GM12801 (cell line): ENCODE data around the gene RHBDL1.

Source experiments
- TF ChIP-seq, protein P1 (sequence below): IDR thresholded peaks from one replicate; pipeline ENCODE4 v1.5.1; 2011; ENCODE audit warnings: control low read depth; ENCODE audit not compliant: insufficient read length; ENCODE audit errors: extremely low read depth

RHBDL1 gene

GRCh38 chr16:674968-675883 lies at the start of gene RHBDL1:
RHBDL1 (plus strand) TSS chr16:675671; CDS start chr16:675791, 120 bp downstream.
- TF ChIP-seq, protein P1, sequence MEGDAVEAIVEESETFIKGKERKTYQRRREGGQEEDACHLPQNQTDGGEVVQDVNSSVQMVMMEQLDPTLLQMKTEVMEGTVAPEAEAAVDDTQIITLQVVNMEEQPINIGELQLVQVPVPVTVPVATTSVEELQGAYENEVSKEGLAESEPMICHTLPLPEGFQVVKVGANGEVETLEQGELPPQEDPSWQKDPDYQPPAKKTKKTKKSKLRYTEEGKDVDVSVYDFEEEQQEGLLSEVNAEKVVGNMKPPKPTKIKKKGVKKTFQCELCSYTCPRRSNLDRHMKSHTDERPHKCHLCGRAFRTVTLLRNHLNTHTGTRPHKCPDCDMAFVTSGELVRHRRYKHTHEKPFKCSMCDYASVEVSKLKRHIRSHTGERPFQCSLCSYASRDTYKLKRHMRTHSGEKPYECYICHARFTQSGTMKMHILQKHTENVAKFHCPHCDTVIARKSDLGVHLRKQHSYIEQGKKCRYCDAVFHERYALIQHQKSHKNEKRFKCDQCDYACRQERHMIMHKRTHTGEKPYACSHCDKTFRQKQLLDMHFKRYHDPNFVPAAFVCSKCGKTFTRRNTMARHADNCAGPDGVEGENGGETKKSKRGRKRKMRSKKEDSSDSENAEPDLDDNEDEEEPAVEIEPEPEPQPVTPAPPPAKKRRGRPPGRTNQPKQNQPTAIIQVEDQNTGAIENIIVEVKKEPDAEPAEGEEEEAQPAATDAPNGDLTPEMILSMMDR: no peak

DNA sequence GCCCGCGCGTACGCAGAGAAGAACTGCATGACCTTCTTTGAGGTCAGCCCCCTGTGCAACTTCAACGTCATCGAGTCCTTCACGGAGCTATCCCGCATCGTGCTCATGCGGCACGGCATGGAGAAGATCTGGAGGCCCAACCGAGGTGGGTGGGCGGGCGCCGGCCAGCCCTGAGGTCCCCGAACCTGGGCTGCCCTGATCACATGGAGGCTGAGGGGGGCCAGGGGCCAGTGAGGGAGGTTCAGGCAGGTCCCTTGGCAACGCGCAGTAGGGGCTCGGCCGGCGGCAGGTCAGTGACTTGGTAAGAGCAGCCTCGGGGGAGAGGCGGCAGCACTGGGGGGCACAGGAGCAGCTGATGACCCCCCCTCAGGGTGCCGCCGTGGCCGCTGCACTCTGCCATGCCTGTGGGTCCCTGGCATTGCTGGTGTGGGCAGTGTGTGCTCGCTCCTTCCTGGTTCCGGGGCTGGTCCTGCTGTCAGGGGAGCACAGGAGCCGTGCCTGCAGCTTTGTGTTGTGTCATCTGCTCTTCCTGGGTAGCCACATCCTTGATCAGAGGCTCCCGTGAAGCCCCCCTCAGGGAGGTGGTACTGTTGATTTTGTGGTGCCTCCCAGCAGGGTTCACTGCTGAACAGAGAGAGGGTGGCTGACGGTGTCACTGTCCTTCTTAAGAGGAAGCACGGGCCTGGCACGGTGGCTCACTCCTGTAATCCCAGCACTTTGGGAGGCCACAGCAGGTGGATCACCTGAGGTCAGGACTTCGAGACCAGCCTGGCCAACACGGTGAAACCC lies 49.3 kb upstream of the RHBDL1 start:
- TF ChIP-seq, protein P1: no peak

DNA sequence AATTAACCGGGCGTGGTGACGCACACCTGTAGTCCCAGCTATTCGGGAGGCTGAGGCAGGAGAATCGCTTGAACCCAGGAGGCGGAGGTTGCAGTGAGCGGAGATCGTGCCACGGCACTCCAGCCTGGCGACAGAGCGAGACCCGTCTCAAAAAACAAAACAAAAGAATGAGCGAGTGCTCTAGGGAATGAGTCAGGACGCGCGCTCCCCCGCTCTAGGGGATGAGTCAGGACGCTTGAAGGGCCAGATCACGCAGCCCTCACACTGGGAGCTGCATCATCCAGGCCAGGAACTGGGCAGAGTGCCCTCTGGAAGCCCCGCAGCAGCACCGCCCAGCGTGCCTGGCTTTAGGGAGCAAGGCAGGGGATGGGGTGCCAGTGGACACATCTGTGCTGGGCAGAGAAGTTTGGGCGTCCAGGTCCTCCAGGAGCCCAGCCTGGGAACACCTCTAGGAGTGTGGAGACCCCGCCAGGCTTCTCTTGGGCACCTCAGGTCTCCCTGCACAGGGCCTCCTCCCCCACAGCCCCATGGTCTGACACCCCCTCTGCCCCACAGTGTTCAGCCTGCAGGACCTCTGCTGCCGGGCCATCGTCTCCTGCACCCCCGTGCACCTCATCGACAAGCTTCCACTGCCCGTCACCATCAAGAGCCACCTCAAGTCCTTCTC lies 48.6 kb upstream of the RHBDL1 start:
- TF ChIP-seq, protein P1: no peak

DNA sequence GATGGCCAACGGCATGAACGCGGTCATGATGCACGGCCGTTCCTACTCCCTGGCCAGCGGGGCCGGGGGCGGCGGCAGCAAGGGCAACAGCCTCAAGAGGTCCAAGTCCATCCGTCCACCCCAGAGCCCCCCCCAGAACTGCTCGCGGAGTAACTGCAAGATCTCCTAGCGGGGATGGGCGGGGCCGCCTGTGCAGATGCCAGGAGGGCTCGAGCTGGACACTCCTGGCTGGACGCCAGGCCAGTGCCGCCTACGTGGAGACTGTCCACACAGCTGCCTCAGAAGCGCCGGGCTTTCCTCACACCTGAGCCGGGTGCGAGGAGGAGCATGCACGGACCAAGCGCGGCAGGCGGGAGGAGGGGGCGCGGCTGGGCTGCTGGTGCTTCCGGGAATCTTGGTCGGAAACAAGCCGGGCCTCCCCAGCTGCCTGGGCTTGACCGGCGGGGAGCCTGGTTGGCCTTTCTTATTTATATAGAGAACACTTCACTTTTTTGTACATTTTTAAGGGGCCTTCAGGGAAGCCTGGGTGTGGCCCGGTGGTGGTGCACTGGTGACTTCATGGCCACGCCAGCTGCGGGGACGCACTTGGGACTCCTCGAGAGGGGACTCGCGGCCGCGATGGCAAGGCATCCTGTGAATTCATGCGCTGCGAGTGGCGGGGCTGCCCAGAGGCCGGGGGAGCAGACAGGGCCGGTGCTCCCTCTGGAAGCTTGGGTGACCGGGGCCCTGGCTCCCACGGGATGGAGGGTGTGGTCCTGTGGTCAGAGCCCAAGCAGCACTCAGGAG lies 47.8 kb upstream of the RHBDL1 start:
- TF ChIP-seq, protein P1: no peak

GRCh38 chr16:628321-629061 lies 47.0 kb upstream of the RHBDL1 start:
- TF ChIP-seq, protein P1: no peak

DNA sequence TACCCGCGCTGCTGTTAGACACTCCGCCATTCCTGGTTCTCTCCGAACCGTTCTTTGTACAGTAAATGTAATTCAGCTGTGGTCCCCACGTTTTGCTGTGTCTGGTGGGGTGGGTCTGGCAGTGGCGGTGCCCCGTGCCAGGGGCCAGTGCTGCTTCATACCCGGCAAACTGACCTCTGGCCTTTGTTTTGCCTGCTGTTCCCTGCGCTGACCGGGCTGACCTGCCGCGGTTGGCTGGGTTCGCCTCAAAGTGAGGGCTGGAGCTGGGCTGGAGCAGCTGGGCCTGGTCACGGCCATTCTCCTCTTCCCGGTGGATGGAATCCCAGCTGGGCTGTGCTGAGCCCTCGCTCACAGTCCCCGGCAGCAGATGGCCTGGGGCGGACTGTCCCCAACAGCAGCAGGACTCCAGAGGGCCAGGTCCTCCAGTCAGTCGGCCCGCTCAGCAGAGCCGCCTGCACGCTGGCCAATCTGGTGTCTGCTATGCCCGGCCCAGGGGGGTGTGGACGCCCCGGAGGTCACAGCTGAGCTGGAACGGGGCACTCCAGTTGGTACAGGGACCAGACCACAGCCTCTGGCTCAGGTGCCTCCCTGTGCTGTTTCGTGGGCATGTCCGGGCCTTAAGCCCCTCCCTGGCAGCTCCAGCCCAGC lies 46.2 kb upstream of the RHBDL1 start:
- TF ChIP-seq, protein P1: no peak
